CD8-positive, alpha-beta memory T cell (primary cell): ENCODE results near the gene RWDD1. TPM values are rescaled to one million over a fixed set of nuclear protein-coding genes. Genes with fewer than 3 reads are reported as not detected.

Source experiments
- CTCF ChIA-PET: fragments of 350-600 bp; sonication (Branson Sonifier 250); formaldehyde crosslinking; loops from one replicate; lab custom pipeline; 2021; ENCODE audit warnings: antibody characterized with exemption; lab: Charles Lee
- POLR2A ChIA-PET: fragments of 350-600 bp; sonication (Branson Sonifier 250); formaldehyde crosslinking; loops from one replicate; lab custom pipeline; 2021; ENCODE audit warnings: antibody characterized with exemption; lab: Charles Lee
- DNase-seq, 5 donors: peaks; one replicate each; pipeline versions ENCODE4 v3.0.0 to v3.0.0-alpha.2; 2020 to 2022; ENCODE audit warnings: mixed read lengths in 1 of 5
- H3K27ac ChIP-seq: one replicate; pipeline ENCODE4 v1.7.0; 2013; ENCODE audit warnings: low read depth, mild to moderate bottlenecking, low read length, moderate library complexity
- H3K27me3 ChIP-seq: 2 replicates; pipeline ENCODE4 v1.7.0; 2013; ENCODE audit warnings: low read length, mild to moderate bottlenecking; ENCODE audit not compliant: insufficient read depth, poor library complexity, severe bottlenecking
- H3K36me3 ChIP-seq: 2 replicates; pipeline ENCODE4 v1.7.0; 2013; ENCODE audit warnings: mild to moderate bottlenecking, low read length, moderate library complexity; ENCODE audit not compliant: insufficient read depth
- H3K4me1 ChIP-seq: 2 replicates; pipeline ENCODE4 v1.7.0; 2013; ENCODE audit warnings: mild to moderate bottlenecking, low read length, moderate library complexity; ENCODE audit not compliant: insufficient read depth
- H3K4me3 ChIP-seq: 2 replicates; pipeline ENCODE4 v1.7.0; 2013; ENCODE audit warnings: mild to moderate bottlenecking, low read length
- H3K9me3 ChIP-seq: 2 replicates; pipeline ENCODE4 v1.7.0; 2013; ENCODE audit warnings: mild to moderate bottlenecking, low read length
- H3K27ac Mint-ChIP-seq, 8 donors: one replicate each; pipeline ENCODE4 v1.8.0; 2020 to 2021; ENCODE audit warnings: mixed read lengths in 8 of 8, mild to moderate bottlenecking in 6 of 8, inconsistent platforms in 3 of 8, moderate library complexity in 3 of 8
- H3K27me3 Mint-ChIP-seq, 2 donors: one replicate each; pipeline ENCODE4 v1.8.0; 2020 to 2021; ENCODE audit warnings: mixed read lengths in 2 of 2, mild to moderate bottlenecking in 1 of 2, moderate library complexity in 1 of 2
- H3K36me3 Mint-ChIP-seq, 3 donors: one replicate each; pipeline ENCODE4 v1.8.0; 2020 to 2021; ENCODE audit warnings: mixed read lengths in 3 of 3, inconsistent platforms in 1 of 3, mild to moderate bottlenecking in 1 of 3
- H3K4me1 Mint-ChIP-seq, 3 donors: one replicate each; pipeline ENCODE4 v1.8.0; 2020 to 2021; ENCODE audit warnings: mixed read lengths in 3 of 3, inconsistent platforms in 1 of 3, mild to moderate bottlenecking in 1 of 3
- H3K4me3 Mint-ChIP-seq, 7 donors: one replicate each; pipeline ENCODE4 v1.8.0; 2020 to 2021; ENCODE audit warnings: mixed read lengths in 7 of 7, mild to moderate bottlenecking in 6 of 7, moderate library complexity in 4 of 7, inconsistent platforms in 2 of 7
- H3K9me3 Mint-ChIP-seq, 5 donors: one replicate each; pipeline ENCODE4 v1.8.0; 2020 to 2022; ENCODE audit warnings: mixed read lengths in 5 of 5, mild to moderate bottlenecking in 3 of 5, moderate library complexity in 2 of 5, inconsistent platforms in 1 of 5
- polyA plus RNA-seq: library from polyadenylated mRNA; unstranded; fragments of 300-500 nt; fragmentation: Illumina TruSeq; gene quantifications from one replicate; pipeline ENCODE4 v1.2.3, GENCODE V29; 2021
- total RNA-seq, 2 experiments: library from RNA; stranded (reverse); gene quantifications; one replicate each; pipeline ENCODE4 v1.2.3, GENCODE V29; 2021

The RWDD1 gene
- total and polyA plus RNA-seq, 3 experiments from 2014 or later: 54.6 to 67.8 (median 56.2) TPM

DNA sequence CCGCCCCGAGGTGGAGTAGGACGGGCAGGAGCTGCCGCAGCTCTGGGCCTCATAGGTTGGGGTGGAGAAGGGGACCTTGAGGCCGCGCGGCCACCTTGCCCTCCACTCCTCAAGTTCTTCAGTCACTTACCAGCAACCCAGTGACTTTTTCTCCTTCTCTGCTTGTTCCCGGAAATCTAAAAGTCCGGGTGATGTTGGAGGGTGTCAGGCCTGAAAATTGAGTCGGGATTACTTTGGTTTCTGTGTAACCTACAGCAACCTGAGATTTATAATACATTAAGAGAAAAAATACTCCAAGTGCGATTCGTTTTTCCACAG is 338 bp downstream of the RWDD1 start:
- H3K4me1 Mint-ChIP-seq: peaks cover 54 to 70% (median 59%) of the 10 kb centered on the region in 3 donors
- peaks cover 0 to 2% of the 10 kb centered on the region in 2 donors for H3K27me3 Mint-ChIP-seq
- ChIA-PET POLR2A (interaction anchor here (0.6 to 2.9 kb wide), 8 partner anchors 10 to 471 kb away, joined by 3 to 32 read pairs (median 4); partner anchors contain the start of genes KPNA5, NT5DC1, TSPYL1 and TSPYL4), CTCF (interaction anchor here (0.9 to 5.1 kb wide), 12 partner anchors 9 to 318 kb away, joined by 3 to 23 read pairs (median 4); partner anchors contain the start of genes TSPYL1 and TSPYL4)
- peaks cover 0 to 40% (median 5%) of the 10 kb centered on the region in 3 donors for H3K36me3 Mint-ChIP-seq
- H3K9me3 Mint-ChIP-seq: no peaks in the 10 kb centered on the region
- Histone ChIP-seq H3K4me1 (peaks cover 30% of the 10 kb centered on the region), H3K27ac (peak overlapping the region; percentile 96), H3K36me3 (peaks cover 4% of the 10 kb centered on the region), H3K9me3 (no peaks in the 10 kb centered on the region), H3K4me3 (peak overlapping the region; percentile 99), H3K27me3 (no peaks in the 10 kb centered on the region)
- no peak for DNase-seq
- peak overlapping the region; percentile 97 to 99 (median 99) for H3K4me3 Mint-ChIP-seq
- H3K27ac Mint-ChIP-seq: peak overlapping the region; percentile 97 to 100 (median 100)

DNA sequence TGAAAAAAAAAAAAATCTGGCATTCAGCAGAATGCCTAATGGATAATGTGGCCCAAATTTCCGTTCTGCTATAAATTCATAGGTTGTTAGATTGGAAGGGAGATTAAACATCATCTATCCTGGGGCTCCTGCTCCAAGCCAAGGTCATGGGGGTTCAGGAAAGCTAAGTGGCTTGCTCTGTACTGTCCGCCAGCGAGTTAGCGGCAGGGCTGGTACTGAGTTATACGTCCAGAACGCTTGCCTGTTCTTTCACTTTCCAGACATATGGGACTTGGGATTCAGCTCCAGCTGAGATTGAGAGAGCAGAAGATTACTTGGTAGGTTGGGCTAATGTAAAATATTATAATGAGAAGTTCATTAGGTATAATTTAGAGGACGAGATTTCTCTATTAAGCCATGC is 858 bp downstream of the RWDD1 start:
- DNase-seq: peak in 1 of 5 donors; percentile 3
- Mint-ChIP-seq H3K36me3 (peaks cover 0 to 45% (median 5%) of the 10 kb centered on the region in 3 donors), H3K9me3 (no peaks in the 10 kb centered on the region), H3K27me3 (peaks cover 0 to 2% of the 10 kb centered on the region in 2 donors), H3K4me1 (peaks cover 56 to 76% (median 60%) of the 10 kb centered on the region in 3 donors), H3K4me3 (peak overlapping the region; percentile 97 to 99 (median 99)), H3K27ac (peak overlapping the region; percentile 97 to 100 (median 100))
- Histone ChIP-seq H3K36me3 (peaks cover 4% of the 10 kb centered on the region), H3K27me3 (no peaks in the 10 kb centered on the region), H3K4me3 (peak overlapping the region; percentile 99), H3K27ac (peak overlapping the region; percentile 96), H3K9me3 (no peaks in the 10 kb centered on the region), H3K4me1 (peaks cover 30% of the 10 kb centered on the region)
- CTCF ChIA-PET: interaction anchor here (1.0 to 5.1 kb wide), 7 partner anchors 9 to 304 kb away, joined by 3 to 23 read pairs (median 5); partner anchors contain the start of gene TSPYL1
- POLR2A ChIA-PET: interaction anchor here (0.6 to 2.9 kb wide), 7 partner anchors 9 to 471 kb away, joined by 3 to 32 read pairs (median 4); partner anchors contain the start of genes NT5DC1, TSPYL1, TSPYL4 and ZUP1

DNA sequence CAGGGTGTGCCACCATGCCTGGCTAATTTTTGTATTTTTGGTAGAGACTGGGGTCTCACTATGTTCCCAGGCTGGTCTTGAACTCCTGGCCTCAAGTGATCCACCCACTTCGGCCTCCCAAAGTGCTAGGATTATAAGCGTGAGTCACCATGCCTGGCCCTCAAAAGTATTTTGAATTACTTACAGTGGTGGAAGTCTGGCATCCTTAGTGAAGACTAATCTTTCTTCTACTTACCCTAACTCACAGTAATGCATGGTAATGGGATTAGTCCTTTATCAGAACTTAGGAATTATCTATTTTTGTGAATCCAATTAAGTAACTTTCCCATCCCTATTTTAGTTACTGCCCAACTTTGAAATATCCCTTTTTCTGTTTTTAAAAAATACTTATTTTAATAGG is 3.9 kb downstream of the RWDD1 start:
- Mint-ChIP-seq H3K36me3 (peaks cover 0 to 67% (median 7%) of the 10 kb centered on the region in 3 donors), H3K27ac (no peak overlapping the region), H3K9me3 (no peaks in the 10 kb centered on the region), H3K4me3 (peak overlapping the region in 1 of 7 donors; percentile 51), H3K27me3 (peaks cover 0 to 2% of the 10 kb centered on the region in 2 donors), H3K4me1 (peaks cover 68 to 87% (median 74%) of the 10 kb centered on the region in 3 donors)
- peaks cover 25% of the 10 kb centered on the region for H3K4me1 ChIP-seq
- POLR2A ChIA-PET: no interaction called here
- no peak for DNase-seq
- H3K4me3 ChIP-seq: no peak overlapping the region
- no peaks in the 10 kb centered on the region for H3K27me3 ChIP-seq
- no peaks in the 10 kb centered on the region for H3K9me3 ChIP-seq
- H3K27ac ChIP-seq: no peak overlapping the region
- CTCF ChIA-PET: no interaction called here
- H3K36me3 ChIP-seq: peaks cover 4% of the 10 kb centered on the region

- Histone ChIP-seq H3K4me1 (peaks cover 12% of the 10 kb centered on the region), H3K36me3 (peaks cover 4% of the 10 kb centered on the region), H3K27me3 (no peaks in the 10 kb centered on the region), H3K27ac (no peak overlapping the region), H3K4me3 (no peak overlapping the region), H3K9me3 (no peaks in the 10 kb centered on the region)
- ChIA-PET CTCF (no interaction called here), POLR2A (no interaction called here)
- H3K27ac Mint-ChIP-seq: peak overlapping the region in 1 of 8 donors; percentile 42
- no peak for DNase-seq
- H3K4me3 Mint-ChIP-seq: peak overlapping the region in 1 of 7 donors; percentile 19
- H3K36me3 Mint-ChIP-seq: peaks cover 3 to 65% (median 9%) of the 10 kb centered on the region in 3 donors
- H3K27me3 Mint-ChIP-seq: peaks cover 0 to 1% of the 10 kb centered on the region in 2 donors
- peaks cover 54 to 72% (median 65%) of the 10 kb centered on the region in 3 donors for H3K4me1 Mint-ChIP-seq
- H3K9me3 Mint-ChIP-seq: no peaks in the 10 kb centered on the region
These were observed 6.2 kb downstream of the RWDD1 start for GRCh38 chr6:116577486-116577885.

GRCh38 chr6:116578335-116578734 is 7.0 kb downstream of the RWDD1 start:
- Mint-ChIP-seq H3K9me3 (no peaks in the 10 kb centered on the region), H3K27ac (no peak overlapping the region), H3K27me3 (peaks cover 0 to 1% of the 10 kb centered on the region in 2 donors), H3K36me3 (peaks cover 3 to 71% (median 9%) of the 10 kb centered on the region in 3 donors), H3K4me3 (no peak overlapping the region), H3K4me1 (peaks cover 47 to 64% (median 59%) of the 10 kb centered on the region in 3 donors)
- Histone ChIP-seq H3K27me3 (no peaks in the 10 kb centered on the region), H3K36me3 (peaks cover 4% of the 10 kb centered on the region), H3K27ac (no peak overlapping the region), H3K9me3 (no peaks in the 10 kb centered on the region), H3K4me3 (no peak overlapping the region), H3K4me1 (peaks cover 3% of the 10 kb centered on the region)
- DNase-seq: no peak
- ChIA-PET POLR2A (no interaction called here), CTCF (no interaction called here)

- peak overlapping the region in 1 of 7 donors; percentile 18 for H3K4me3 Mint-ChIP-seq
- H3K9me3 Mint-ChIP-seq: no peaks in the 10 kb centered on the region
- Histone ChIP-seq H3K27me3 (no peaks in the 10 kb centered on the region), H3K27ac (no peak overlapping the region), H3K4me1 (no peaks in the 10 kb centered on the region), H3K36me3 (peaks cover 4% of the 10 kb centered on the region), H3K9me3 (no peaks in the 10 kb centered on the region), H3K4me3 (no peak overlapping the region)
- peak overlapping the region in 1 of 8 donors; percentile 1 for H3K27ac Mint-ChIP-seq
- ChIA-PET POLR2A (no interaction called here), CTCF (interaction anchor here (1.1 kb wide), 1 partner anchor 18 kb away, joined by 4 read pairs; no protein-coding TSS in a partner anchor)
- peaks cover 40 to 56% (median 51%) of the 10 kb centered on the region in 3 donors for H3K4me1 Mint-ChIP-seq
- no peak for DNase-seq
- H3K36me3 Mint-ChIP-seq: peaks cover 3 to 74% (median 13%) of the 10 kb centered on the region in 3 donors
- H3K27me3 Mint-ChIP-seq: peaks cover 0 to 1% of the 10 kb centered on the region in 2 donors
These were observed 7.8 kb downstream of the RWDD1 start for GRCh38 chr6:116579143-116579542.

DNA sequence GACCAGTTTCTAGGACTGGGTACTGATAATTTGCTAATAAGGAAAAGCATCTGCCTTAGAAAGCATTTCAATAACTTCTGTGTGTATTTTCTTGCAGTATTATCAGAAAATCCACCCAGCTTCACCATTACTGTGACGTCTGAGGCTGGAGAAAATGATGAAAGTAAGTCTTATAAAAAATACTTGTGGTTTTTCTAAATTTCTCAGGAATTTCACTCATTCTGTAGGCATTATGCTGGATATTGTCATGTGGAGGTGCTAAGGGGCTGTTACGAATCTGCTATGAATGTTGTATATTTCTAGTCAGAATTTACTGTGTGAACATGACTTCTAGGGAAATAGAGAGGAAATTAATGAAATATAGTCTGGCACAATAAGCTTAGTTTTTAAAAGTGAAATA is 8.9 kb downstream of the RWDD1 start:
- H3K36me3 Mint-ChIP-seq: peaks cover 10 to 79% (median 11%) of the 10 kb centered on the region in 3 donors
- H3K27ac Mint-ChIP-seq: no peak overlapping the region
- H3K9me3 Mint-ChIP-seq: no peaks in the 10 kb centered on the region
- POLR2A ChIA-PET: no interaction called here
- H3K4me3 Mint-ChIP-seq: no peak overlapping the region
- Histone ChIP-seq H3K4me1 (no peaks in the 10 kb centered on the region), H3K9me3 (no peaks in the 10 kb centered on the region), H3K4me3 (no peak overlapping the region), H3K36me3 (peaks cover 4% of the 10 kb centered on the region), H3K27me3 (no peaks in the 10 kb centered on the region), H3K27ac (no peak overlapping the region)
- peaks cover 0 to 1% of the 10 kb centered on the region in 2 donors for H3K27me3 Mint-ChIP-seq
- H3K4me1 Mint-ChIP-seq: peaks cover 36 to 46% (median 46%) of the 10 kb centered on the region in 3 donors
- DNase-seq: no peak
- CTCF ChIA-PET: interaction anchor here (1.1 kb wide), 1 partner anchor 19 kb away, joined by 4 read pairs; no protein-coding TSS in a partner anchor

DNA sequence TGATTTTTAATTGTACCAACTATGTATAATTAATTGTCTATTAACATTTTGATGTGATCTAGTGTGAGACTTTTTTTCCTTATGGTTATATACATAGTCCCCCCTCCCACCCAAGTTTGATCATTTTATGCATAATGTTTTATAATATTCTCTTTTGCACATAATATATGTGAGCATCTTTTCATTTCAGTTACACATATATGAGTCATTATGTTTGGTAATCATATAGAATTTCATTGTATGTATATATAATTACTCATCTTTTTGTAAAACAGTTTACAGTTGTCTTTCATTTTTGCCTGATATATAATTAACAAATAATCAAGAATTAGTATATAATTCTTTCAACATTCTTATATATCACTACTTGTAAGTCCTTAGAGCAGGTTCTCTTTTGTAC is 15.0 kb downstream of the RWDD1 start:
- H3K9me3 Mint-ChIP-seq: no peaks in the 10 kb centered on the region
- ChIA-PET POLR2A (no interaction called here), CTCF (no interaction called here)

More for the DNA sequence above, 15.0 kb downstream of the RWDD1 start:
- H3K4me3 Mint-ChIP-seq: no peak overlapping the region
- Histone ChIP-seq H3K27me3 (no peaks in the 10 kb centered on the region), H3K9me3 (no peaks in the 10 kb centered on the region), H3K27ac (no peak overlapping the region), H3K4me1 (no peaks in the 10 kb centered on the region), H3K4me3 (no peak overlapping the region), H3K36me3 (peaks cover 13% of the 10 kb centered on the region)
- H3K27me3 Mint-ChIP-seq: no peaks in the 10 kb centered on the region
- DNase-seq: no peak
- no peak overlapping the region for H3K27ac Mint-ChIP-seq
- peaks cover 4 to 18% (median 7%) of the 10 kb centered on the region in 3 donors for H3K4me1 Mint-ChIP-seq
- H3K36me3 Mint-ChIP-seq: peaks cover 21 to 81% (median 27%) of the 10 kb centered on the region in 3 donors
